ENCODE results near the gene SLC44A2. TPM values are rescaled to one million over a fixed set of nuclear protein-coding genes. Genes with fewer than 3 reads are reported as not detected.

The SLC44A2 gene
- total and polyA plus RNA-seq, 10 of the 15 experiments (the other 5 are each of a cell fraction or from before 2014, with no cell fraction given), result 3.0 to 51.3 (median 26.8) TPM

DNA sequence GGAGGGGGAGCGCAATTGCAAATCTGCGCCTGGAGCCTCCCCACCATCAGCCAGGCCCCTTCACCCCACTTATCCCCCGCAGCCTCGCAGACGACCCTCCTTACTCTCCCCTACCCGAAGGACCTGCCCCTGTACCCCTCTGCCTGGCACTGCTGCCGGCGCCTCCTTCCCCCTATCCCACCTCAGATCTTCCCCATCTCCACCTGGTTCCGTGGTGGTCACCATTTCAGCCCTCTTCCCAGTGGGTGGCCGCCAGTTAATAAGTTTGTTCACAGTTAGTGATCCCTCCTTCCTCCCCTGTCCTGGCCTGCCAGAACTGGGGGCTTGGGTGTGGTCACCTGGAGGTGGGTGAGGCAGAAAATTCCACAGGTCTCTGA lies 397 bp downstream of the SLC44A2 start (continued):
- TF ChIP-seq, protein P1, sequence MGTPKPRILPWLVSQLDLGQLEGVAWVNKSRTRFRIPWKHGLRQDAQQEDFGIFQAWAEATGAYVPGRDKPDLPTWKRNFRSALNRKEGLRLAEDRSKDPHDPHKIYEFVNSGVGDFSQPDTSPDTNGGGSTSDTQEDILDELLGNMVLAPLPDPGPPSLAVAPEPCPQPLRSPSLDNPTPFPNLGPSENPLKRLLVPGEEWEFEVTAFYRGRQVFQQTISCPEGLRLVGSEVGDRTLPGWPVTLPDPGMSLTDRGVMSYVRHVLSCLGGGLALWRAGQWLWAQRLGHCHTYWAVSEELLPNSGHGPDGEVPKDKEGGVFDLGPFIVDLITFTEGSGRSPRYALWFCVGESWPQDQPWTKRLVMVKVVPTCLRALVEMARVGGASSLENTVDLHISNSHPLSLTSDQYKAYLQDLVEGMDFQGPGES (IDR thresholded peaks at IDR 0.05), result no peak
- no peak for TF ChIP-seq CHD4 (IDR thresholded peaks at IDR 0.05)
- TF ChIP-seq POU2F2 (IDR thresholded peaks at IDR 0.05; ENCODE audit: borderline replicate concordance, low read depth, low read length), result no peak

- H3K36me3 ChIP-seq (ENCODE audit: control insufficient read depth in 2 of 2, insufficient read depth in 2 of 2, low read length in 1 of 2), result peaks cover 9 to 26% of the 10 kb centered on the region in 2 experiments; a peak in 3 of 4 replicates
- CTCF ChIA-PET, result no interaction called here
Measured at GRCh38 chr19:10631874-10632273, 6.5 kb downstream of the SLC44A2 start.

More at GRCh38 chr19:10631874-10632273, 6.5 kb downstream of the SLC44A2 start:
- intact Hi-C loops (cut with micrococcal nuclease; ENCODE audit: unreplicated experiment) (no loop called here), in situ Hi-C loops (cut with MboI) (no loop called here)
- no peak overlapping the region for H3K9ac ChIP-seq (ENCODE audit: control insufficient read depth, insufficient read depth, low read length)
- POLR2A ChIA-PET, result no interaction called here
- no peak overlapping the region for H3K27ac ChIP-seq (ENCODE audit: control insufficient read depth, insufficient read depth)
- no peaks in the 10 kb centered on the region for H4K20me1 ChIP-seq (ENCODE audit: control insufficient read depth, insufficient read depth)
- no peak overlapping the region for H3K4me2 ChIP-seq (ENCODE audit: control insufficient read depth, insufficient read depth)
- RAD21 ChIA-PET (ENCODE audit: unreplicated experiment), result no interaction called here
- no peak overlapping the region for H3K4me3 ChIP-seq
- WGBS (ENCODE audit: insufficient coverage, insufficient replicate concordance, low lambda C conversion rate, missing lambda C conversion rate), result 86% methylated on average over 14 of the region's 14 CpGs
- ATAC-seq (no peak), DNase-seq (ENCODE audit: low read depth, low spot score) (no peak), FAIRE-seq (no peak)
- TF ChIP-seq, protein P2, sequence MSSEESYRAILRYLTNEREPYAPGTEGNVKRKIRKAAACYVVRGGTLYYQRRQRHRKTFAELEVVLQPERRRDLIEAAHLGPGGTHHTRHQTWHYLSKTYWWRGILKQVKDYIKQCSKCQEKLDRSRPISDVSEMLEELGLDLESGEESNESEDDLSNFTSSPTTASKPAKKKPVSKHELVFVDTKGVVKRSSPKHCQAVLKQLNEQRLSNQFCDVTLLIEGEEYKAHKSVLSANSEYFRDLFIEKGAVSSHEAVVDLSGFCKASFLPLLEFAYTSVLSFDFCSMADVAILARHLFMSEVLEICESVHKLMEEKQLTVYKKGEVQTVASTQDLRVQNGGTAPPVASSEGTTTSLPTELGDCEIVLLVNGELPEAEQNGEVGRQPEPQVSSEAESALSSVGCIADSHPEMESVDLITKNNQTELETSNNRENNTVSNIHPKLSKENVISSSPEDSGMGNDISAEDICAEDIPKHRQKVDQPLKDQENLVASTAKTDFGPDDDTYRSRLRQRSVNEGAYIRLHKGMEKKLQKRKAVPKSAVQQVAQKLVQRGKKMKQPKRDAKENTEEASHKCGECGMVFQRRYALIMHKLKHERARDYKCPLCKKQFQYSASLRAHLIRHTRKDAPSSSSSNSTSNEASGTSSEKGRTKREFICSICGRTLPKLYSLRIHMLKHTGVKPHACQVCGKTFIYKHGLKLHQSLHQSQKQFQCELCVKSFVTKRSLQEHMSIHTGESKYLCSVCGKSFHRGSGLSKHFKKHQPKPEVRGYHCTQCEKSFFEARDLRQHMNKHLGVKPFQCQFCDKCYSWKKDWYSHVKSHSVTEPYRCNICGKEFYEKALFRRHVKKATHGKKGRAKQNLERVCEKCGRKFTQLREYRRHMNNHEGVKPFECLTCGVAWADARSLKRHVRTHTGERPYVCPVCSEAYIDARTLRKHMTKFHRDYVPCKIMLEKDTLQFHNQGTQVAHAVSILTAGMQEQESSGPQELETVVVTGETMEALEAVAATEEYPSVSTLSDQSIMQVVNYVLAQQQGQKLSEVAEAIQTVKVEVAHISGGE (CRISPR knock-in tag; IDR thresholded peaks at IDR 0.05), result no peak
- TF ChIP-seq BHLHE40 (IDR thresholded peaks at IDR 0.05; ENCODE audit: borderline replicate concordance in 1 of 2, low read depth in 2 of 2, low read length in 1 of 2) (no peak), EGR1 (IDR thresholded peaks at IDR 0.05; ENCODE audit: borderline replicate concordance in 1 of 2, low read depth in 2 of 2, low read length in 2 of 2) (no peak), RELA (IDR thresholded peaks at IDR 0.05; ENCODE audit: borderline replicate concordance, partially characterized antibody) (no peak), ZSCAN29 (IDR thresholded peaks at IDR 0.05) (no peak)
- SMC1A ChIA-PET (ENCODE audit: uncharacterized antibody, unreplicated experiment), result no interaction called here
- H2AFZ ChIP-seq (ENCODE audit: control insufficient read depth, low read depth, low read length), result no peak overlapping the region
- no TSS peak for BruUV-seq (replicated peaks)
- no peaks in the 10 kb centered on the region for H3K9me3 ChIP-seq (replicated peaks; ENCODE audit: control insufficient read depth, insufficient read depth, low read length)
- no peaks in the 10 kb centered on the region for H3K79me2 ChIP-seq (ENCODE audit: control insufficient read depth, insufficient read depth, low read length)
- no peaks in the 10 kb centered on the region for H3K27me3 ChIP-seq (replicated peaks in 1 of 2; ENCODE audit: control insufficient read depth in 2 of 2, insufficient read depth in 2 of 2, low read length in 1 of 2)
- no peaks in the 10 kb centered on the region for H3K4me1 ChIP-seq (ENCODE audit: control insufficient read depth, insufficient read depth, low read length)
